Muscle layer of duodenum (tissue), 2 donors: Measurements from ENCODE around the gene MRPL38.

Experiments used
- H3K27ac ChIP-seq: one replicate; pipeline ENCODE4 v1.7.0; 2013; ENCODE audit warnings: mild to moderate bottlenecking, low read length
- H3K27me3 ChIP-seq: one replicate; pipeline ENCODE4 v1.7.0; 2013; ENCODE audit warnings: low read depth, mild to moderate bottlenecking, control low read depth, low read length
- H3K36me3 ChIP-seq, 2 donors: one replicate each; pipeline ENCODE4 v1.7.0; 2013; ENCODE audit warnings: low read length in 2 of 2, control low read depth in 1 of 2, mild to moderate bottlenecking in 1 of 2; ENCODE audit not compliant: insufficient read depth in 2 of 2, control insufficient read depth in 1 of 2
- H3K4me1 ChIP-seq, 2 donors: one replicate each; pipeline ENCODE4 v1.7.0; 2013; ENCODE audit warnings: low read length in 2 of 2, mild to moderate bottlenecking in 2 of 2, control low read depth in 1 of 2, moderate library complexity in 1 of 2; ENCODE audit not compliant: insufficient read depth in 2 of 2, control insufficient read depth in 1 of 2
- H3K4me3 ChIP-seq, 2 donors: one replicate each; pipeline ENCODE4 v1.7.0; 2013; ENCODE audit warnings: low read length in 2 of 2, low read depth in 1 of 2, mild to moderate bottlenecking in 1 of 2
- H3K9me3 ChIP-seq, 2 donors: one replicate each; pipeline ENCODE4 v1.7.0; 2013; ENCODE audit warnings: low read length in 2 of 2, control low read depth in 1 of 2, mild to moderate bottlenecking in 1 of 2; ENCODE audit not compliant: control insufficient read depth in 1 of 2
- donor health status: healthy.

The MRPL38 gene

GRCh38 chr17:75917917-75918445 is 13.3 kb upstream of the MRPL38 start:
- no peaks in the 10 kb centered on the region for H3K9me3 ChIP-seq
- no peak overlapping the region for H3K27ac ChIP-seq
- peaks cover 0 to 38% of the 10 kb centered on the region in 2 donors for H3K36me3 ChIP-seq
- H3K27me3 ChIP-seq, result no peaks in the 10 kb centered on the region
- H3K4me3 ChIP-seq, result no peak overlapping the region
- H3K4me1 ChIP-seq, result no peaks in the 10 kb centered on the region

- no peaks in the 10 kb centered on the region for H3K4me1 ChIP-seq
- peaks cover 0 to 34% of the 10 kb centered on the region in 2 donors for H3K36me3 ChIP-seq
- H3K27me3 ChIP-seq, result no peaks in the 10 kb centered on the region
- H3K27ac ChIP-seq, result no peak overlapping the region
- H3K9me3 ChIP-seq, result no peaks in the 10 kb centered on the region
- H3K4me3 ChIP-seq, result no peak overlapping the region
Observed at GRCh38 chr17:75917141-75917916, 12.6 kb upstream of the MRPL38 start.

GRCh38 chr17:75915268-75915667 is 10.6 kb upstream of the MRPL38 start:
- H3K36me3 ChIP-seq, result peaks cover 0 to 38% of the 10 kb centered on the region in 2 donors
- no peaks in the 10 kb centered on the region for H3K4me1 ChIP-seq
- no peaks in the 10 kb centered on the region for H3K27me3 ChIP-seq
- no peak overlapping the region for H3K4me3 ChIP-seq
- no peaks in the 10 kb centered on the region for H3K9me3 ChIP-seq
- no peak overlapping the region for H3K27ac ChIP-seq

- Histone ChIP-seq H3K27me3 (no peaks in the 10 kb centered on the region), H3K9me3 (no peaks in the 10 kb centered on the region), H3K4me1 (no peaks in the 10 kb centered on the region), H3K4me3 (no peak overlapping the region), H3K36me3 (peaks cover 0 to 33% of the 10 kb centered on the region in 2 donors), H3K27ac (no peak overlapping the region)
Observed at GRCh38 chr17:75914643-75915267, 10.1 kb upstream of the MRPL38 start.

- Histone ChIP-seq H3K4me3 (no peak overlapping the region), H3K36me3 (peaks cover 0 to 26% of the 10 kb centered on the region in 2 donors), H3K9me3 (no peaks in the 10 kb centered on the region), H3K27me3 (no peaks in the 10 kb centered on the region), H3K4me1 (no peaks in the 10 kb centered on the region), H3K27ac (no peak overlapping the region)
Observed at GRCh38 chr17:75913537-75914210, 9.0 kb upstream of the MRPL38 start.

- Histone ChIP-seq H3K4me3 (no peak overlapping the region), H3K4me1 (no peaks in the 10 kb centered on the region), H3K27ac (no peak overlapping the region), H3K9me3 (no peaks in the 10 kb centered on the region), H3K36me3 (peaks cover 0 to 26% of the 10 kb centered on the region in 2 donors), H3K27me3 (no peaks in the 10 kb centered on the region)
Observed at GRCh38 chr17:75910699-75911098, 6.0 kb upstream of the MRPL38 start.

- Histone ChIP-seq H3K27ac (no peak overlapping the region), H3K27me3 (no peaks in the 10 kb centered on the region), H3K4me1 (no peaks in the 10 kb centered on the region), H3K9me3 (no peaks in the 10 kb centered on the region), H3K4me3 (no peak overlapping the region), H3K36me3 (peaks cover 0 to 21% of the 10 kb centered on the region in 2 donors)
Observed at GRCh38 chr17:75909812-75910274, 5.2 kb upstream of the MRPL38 start.

- H3K4me1 ChIP-seq, result peaks cover 0 to 1% of the 10 kb centered on the region in 2 donors
- H3K27ac ChIP-seq, result no peak overlapping the region
Observed at GRCh38 chr17:75909051-75909811, 4.5 kb upstream of the MRPL38 start.

GRCh38 chr17:75908201-75908600 is 3.5 kb upstream of the MRPL38 start:
- Histone ChIP-seq H3K36me3 (peaks cover 0 to 5% of the 10 kb centered on the region in 2 donors), H3K4me3 (no peak overlapping the region), H3K27ac (no peak overlapping the region), H3K9me3 (no peaks in the 10 kb centered on the region), H3K4me1 (peaks cover 0 to 7% of the 10 kb centered on the region in 2 donors), H3K27me3 (no peaks in the 10 kb centered on the region)

More at GRCh38 chr17:75909051-75909811, 4.5 kb upstream of the MRPL38 start:
- H3K4me3 ChIP-seq, result no peak overlapping the region
- H3K36me3 ChIP-seq, result peaks cover 0 to 15% of the 10 kb centered on the region in 2 donors
- H3K9me3 ChIP-seq, result no peaks in the 10 kb centered on the region
- no peaks in the 10 kb centered on the region for H3K27me3 ChIP-seq

- Histone ChIP-seq H3K9me3 (no peaks in the 10 kb centered on the region), H3K4me1 (peaks cover 0 to 7% of the 10 kb centered on the region in 2 donors), H3K27me3 (no peaks in the 10 kb centered on the region), H3K27ac (no peak overlapping the region), H3K4me3 (no peak overlapping the region), H3K36me3 (peaks cover 3 to 17% of the 10 kb centered on the region in 2 donors)
Observed at GRCh38 chr17:75906143-75906884, 1.6 kb upstream of the MRPL38 start.
